Duodenal mucosa (tissue), 2 donors: Measurements from ENCODE around the gene DPF3.

ENCODE experiments used
- H3K27ac ChIP-seq: one replicate; pipeline ENCODE4 v1.7.0; 2013; ENCODE audit warnings: low read depth, low read length
- H3K27me3 ChIP-seq, 2 donors: one replicate each; pipeline ENCODE4 v1.7.0; 2013; ENCODE audit warnings: low read length in 2 of 2, control low read depth in 1 of 2; ENCODE audit not compliant: insufficient read depth in 2 of 2, control insufficient read depth in 1 of 2
- H3K36me3 ChIP-seq, 2 donors: one replicate each; pipeline ENCODE4 v1.7.0; 2013; ENCODE audit warnings: low read length in 2 of 2, control low read depth in 1 of 2; ENCODE audit not compliant: insufficient read depth in 2 of 2, control insufficient read depth in 1 of 2
- H3K4me1 ChIP-seq, 2 donors: one replicate each; pipeline ENCODE4 v1.7.0; 2013; ENCODE audit warnings: low read length in 2 of 2, control low read depth in 1 of 2; ENCODE audit not compliant: insufficient read depth in 2 of 2, control insufficient read depth in 1 of 2
- H3K4me3 ChIP-seq, 2 donors: one replicate each; pipeline ENCODE4 v1.7.0; 2013; ENCODE audit warnings: low read length in 2 of 2, low read depth in 1 of 2
- H3K9ac ChIP-seq, 2 donors: one replicate each; pipeline ENCODE4 v1.7.0; 2013; ENCODE audit warnings: low read length in 2 of 2, low read depth in 1 of 2
- H3K9me3 ChIP-seq, 2 donors: one replicate each; pipeline ENCODE4 v1.7.0; 2013; ENCODE audit warnings: low read length in 2 of 2, control low read depth in 1 of 2; ENCODE audit not compliant: control insufficient read depth in 1 of 2

The DPF3 gene

DNA sequence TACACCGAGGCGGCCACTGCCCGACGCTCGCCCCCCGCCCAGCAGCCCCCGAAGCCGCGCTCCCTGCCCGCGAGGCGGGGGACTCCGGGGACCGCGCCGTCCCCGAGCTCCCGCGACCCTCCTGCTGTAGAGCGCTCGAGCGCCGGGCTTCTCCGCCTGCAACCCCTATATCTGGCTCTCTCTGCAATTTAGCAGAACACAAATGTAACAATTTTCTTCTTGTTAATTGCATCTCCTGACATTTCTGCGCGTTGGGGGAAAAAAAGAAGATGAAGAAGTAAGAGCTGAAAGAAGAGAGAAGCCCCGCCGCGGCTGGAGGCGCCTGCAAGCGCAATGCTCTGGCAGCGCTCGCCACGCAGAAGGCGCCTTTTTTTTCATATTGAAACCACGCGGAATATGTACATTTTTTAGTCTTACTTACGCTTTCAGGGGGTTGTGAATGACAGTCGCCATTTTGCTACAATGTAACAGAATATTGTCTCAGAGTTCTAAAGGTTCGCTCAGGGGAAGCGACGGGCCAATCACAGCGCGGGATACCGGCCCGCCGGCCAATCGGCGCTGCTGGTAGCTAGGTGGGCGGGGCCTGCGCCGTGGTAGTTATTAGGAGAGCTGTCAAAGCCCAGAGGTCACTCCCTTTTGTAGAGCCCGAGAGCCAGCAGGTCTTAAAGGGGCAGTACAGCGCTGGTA lies at the start of gene DPF3:
TSS of gene DPF3 (minus strand) at position 466 of the 687 bp plus-strand sequence. CDS start at position 453, 13 bp downstream.
- Histone ChIP-seq H3K9ac (peak within 1 kb of the TSS; percentile 49 to 69), H3K27me3 (peaks cover 21 to 40% of the 10 kb centered on the region in 2 donors), H3K4me3 (peak within 1 kb of the TSS; percentile 72 to 89), H3K4me1 (peaks cover 13 to 28% of the 10 kb centered on the region in 2 donors), H3K9me3 (no peaks in the 10 kb centered on the region), H3K36me3 (no peaks in the 10 kb centered on the region), H3K27ac (no peak within 1 kb of the TSS)

DNA sequence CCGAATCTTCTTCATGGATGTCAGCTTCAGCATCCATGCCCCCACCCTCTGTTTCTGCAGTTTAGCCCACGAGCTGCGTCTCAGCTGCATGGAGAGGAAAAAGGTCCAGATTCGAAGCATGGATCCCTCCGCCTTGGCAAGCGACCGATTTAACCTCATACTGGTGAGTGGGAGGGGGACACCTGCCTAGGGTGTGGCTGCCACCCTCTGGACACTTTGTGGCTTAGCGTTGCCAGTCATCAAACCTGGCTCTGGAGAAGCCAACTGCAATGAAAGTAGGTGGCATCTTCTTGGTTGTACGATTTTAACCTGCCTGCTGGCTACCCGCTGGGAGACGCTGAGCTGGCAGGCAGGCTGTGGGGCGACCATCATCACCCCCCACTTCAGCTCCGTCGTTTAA lies 49.0 kb upstream of the DPF3 start:
- no peaks in the 10 kb centered on the region for H3K4me1 ChIP-seq
- no peak overlapping the region for H3K4me3 ChIP-seq
- peaks cover 42 to 66% of the 10 kb centered on the region in 2 donors for H3K36me3 ChIP-seq

DNA sequence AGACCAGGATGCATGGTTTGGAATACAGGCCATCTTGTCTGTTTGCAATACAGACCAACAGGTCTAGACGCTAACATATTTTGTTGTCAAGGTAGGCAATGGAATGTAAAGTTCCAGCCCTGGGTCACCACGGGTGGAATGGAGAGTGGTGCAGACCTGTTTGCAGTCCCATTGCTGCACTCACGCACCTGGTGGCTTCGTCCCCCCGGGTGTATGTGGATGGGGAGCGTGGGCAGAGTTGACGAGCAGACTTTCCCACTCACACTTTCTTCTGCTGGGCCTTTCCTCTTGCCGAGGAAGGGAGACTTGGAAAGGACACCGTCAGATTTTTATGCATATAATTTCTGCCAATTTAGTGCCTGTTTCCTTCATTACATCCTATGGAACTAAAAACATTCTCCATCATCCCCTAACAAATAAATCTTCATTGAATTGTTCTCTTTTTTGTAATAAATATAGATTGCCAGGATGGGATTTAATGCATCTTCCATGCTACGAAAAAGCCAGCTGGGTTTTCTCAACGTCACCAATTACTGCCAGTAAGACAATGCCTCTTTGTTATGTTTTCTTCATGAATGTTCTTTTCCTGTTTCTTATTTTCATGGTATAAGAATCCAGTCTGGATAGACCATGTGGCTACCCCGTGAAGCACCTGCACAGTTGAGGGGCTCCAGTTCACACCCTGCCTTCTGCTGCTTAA lies 47.5 kb upstream of the DPF3 start:
- no peaks in the 10 kb centered on the region for H3K27me3 ChIP-seq
- no peak overlapping the region for H3K9ac ChIP-seq
- H3K36me3 ChIP-seq = peaks cover 40 to 59% of the 10 kb centered on the region in 2 donors

More for the DNA sequence above, 49.0 kb upstream of the DPF3 start:
- no peaks in the 10 kb centered on the region for H3K9me3 ChIP-seq
- no peak overlapping the region for H3K9ac ChIP-seq
- no peak overlapping the region for H3K27ac ChIP-seq
- no peaks in the 10 kb centered on the region for H3K27me3 ChIP-seq

DNA sequence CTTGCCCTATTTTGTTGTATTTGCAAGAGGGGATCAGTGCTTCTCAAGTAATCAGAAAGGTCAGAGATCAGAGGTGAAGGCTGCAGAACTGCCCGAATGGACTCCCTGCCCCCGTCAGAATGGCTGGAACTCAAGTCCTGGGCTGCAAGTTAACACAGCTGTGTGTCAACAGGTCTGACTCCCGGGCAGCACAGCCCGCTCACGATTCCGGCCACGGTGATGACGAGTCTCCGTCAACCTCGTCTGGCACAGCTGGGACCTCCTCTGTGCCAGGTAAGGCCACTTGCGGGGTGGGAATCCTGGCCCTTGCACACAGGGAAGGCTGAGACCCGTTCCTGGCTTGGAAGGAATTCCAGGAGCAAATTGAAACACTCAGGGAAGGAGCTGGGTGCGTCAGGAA lies 45.7 kb upstream of the DPF3 start:
- H3K9ac ChIP-seq = no peak overlapping the region
- no peak overlapping the region for H3K4me3 ChIP-seq
- H3K36me3 ChIP-seq = peaks cover 35 to 53% of the 10 kb centered on the region in 2 donors
- no peaks in the 10 kb centered on the region for H3K4me1 ChIP-seq
- H3K27me3 ChIP-seq = no peaks in the 10 kb centered on the region
- no peak overlapping the region for H3K27ac ChIP-seq
- H3K9me3 ChIP-seq = no peaks in the 10 kb centered on the region

More for the DNA sequence above, 47.5 kb upstream of the DPF3 start:
- H3K4me3 ChIP-seq = no peak overlapping the region
- H3K9me3 ChIP-seq = no peaks in the 10 kb centered on the region
- H3K4me1 ChIP-seq = no peaks in the 10 kb centered on the region
- H3K27ac ChIP-seq = no peak overlapping the region

DNA sequence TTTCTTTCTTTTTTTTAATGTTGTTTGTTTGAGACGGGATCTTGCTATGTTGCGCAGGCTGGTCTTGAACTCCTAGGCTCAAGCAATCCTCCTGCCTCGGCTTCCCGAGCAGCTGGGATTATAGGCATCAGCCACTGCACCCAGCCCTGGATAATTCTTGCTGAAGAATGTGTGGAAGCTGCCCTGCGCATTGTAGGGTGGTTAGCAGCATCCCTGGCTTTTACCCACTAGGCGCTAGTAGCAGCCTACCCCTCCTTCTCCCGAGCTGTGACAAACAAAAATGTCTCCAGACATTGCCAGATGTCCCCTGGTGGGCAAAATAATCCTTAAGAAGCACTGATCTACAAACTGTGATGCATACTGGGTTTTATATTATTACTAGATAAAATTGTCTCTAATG lies 39.0 kb upstream of the DPF3 start:
- H3K9me3 ChIP-seq = no peaks in the 10 kb centered on the region
- H3K27me3 ChIP-seq = no peaks in the 10 kb centered on the region
- no peaks in the 10 kb centered on the region for H3K4me1 ChIP-seq
- peaks cover 2 to 3% of the 10 kb centered on the region in 2 donors for H3K36me3 ChIP-seq
- no peak overlapping the region for H3K9ac ChIP-seq
- no peak overlapping the region for H3K4me3 ChIP-seq
- no peak overlapping the region for H3K27ac ChIP-seq

DNA sequence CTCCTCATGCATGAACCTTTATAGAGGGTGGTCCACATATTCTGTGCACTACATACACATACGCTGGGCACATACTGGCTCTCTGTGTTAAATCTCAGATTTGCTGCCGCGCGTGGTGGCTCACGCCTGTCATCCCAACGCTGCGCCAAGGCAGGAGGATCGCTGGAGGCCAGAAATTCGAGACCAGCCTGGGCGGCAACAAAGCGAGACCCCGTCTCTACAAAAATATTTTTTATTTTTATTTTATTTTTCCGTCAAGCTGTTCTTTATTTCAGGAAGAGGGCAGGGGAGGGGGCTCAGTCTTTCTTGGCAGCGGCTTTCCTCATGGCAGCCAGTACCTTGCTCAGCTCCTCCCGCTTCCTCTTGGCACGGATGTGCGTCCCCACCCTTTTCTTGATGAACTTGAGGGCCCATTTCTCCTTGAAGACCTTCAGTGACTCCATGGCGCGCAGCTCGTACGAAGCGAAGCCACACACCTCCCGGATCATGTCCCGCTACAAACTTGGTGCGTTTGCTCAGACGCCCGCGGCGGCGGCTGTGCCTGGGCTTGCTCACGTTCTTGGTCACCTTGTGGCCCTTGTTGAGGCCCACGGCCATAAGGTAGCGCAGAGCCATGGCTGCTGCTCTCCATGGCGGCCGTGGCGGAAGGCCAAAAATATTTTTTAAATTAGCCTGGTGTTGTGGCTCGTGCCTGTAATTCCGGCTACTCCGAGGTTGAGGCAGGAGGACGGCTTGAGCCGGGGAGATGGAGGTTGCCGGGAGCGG lies 35.6 kb upstream of the DPF3 start:
- no peak overlapping the region for H3K4me3 ChIP-seq
- no peaks in the 10 kb centered on the region for H3K27me3 ChIP-seq
- no peaks in the 10 kb centered on the region for H3K36me3 ChIP-seq
- no peak overlapping the region for H3K27ac ChIP-seq
- no peak overlapping the region for H3K9ac ChIP-seq
- H3K9me3 ChIP-seq = no peaks in the 10 kb centered on the region
- H3K4me1 ChIP-seq = peaks cover 9 to 10% of the 10 kb centered on the region in 2 donors

DNA sequence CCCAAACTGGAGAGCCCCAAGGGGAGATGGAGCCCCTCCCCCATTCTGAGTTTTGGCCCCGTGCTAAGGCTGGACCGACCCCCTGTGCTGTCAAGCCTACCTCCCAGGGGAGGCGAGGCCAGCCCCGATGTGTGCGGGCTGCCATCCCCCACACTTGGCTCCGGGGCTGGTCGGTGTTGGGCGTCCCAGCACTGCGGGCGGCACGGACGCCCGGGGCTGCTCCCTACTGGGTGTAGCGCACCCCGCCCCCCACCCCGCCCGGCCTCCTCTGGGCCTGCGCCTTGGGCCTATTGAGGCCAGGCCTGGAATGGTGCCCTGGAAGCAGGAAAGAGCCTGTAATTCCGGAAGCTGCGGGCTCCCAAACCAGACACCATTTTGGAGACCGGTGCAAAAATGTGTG lies 35.0 kb upstream of the DPF3 start:
- H3K4me3 ChIP-seq = no peak overlapping the region
- H3K27me3 ChIP-seq = no peaks in the 10 kb centered on the region
- H3K9me3 ChIP-seq = no peaks in the 10 kb centered on the region

DNA sequence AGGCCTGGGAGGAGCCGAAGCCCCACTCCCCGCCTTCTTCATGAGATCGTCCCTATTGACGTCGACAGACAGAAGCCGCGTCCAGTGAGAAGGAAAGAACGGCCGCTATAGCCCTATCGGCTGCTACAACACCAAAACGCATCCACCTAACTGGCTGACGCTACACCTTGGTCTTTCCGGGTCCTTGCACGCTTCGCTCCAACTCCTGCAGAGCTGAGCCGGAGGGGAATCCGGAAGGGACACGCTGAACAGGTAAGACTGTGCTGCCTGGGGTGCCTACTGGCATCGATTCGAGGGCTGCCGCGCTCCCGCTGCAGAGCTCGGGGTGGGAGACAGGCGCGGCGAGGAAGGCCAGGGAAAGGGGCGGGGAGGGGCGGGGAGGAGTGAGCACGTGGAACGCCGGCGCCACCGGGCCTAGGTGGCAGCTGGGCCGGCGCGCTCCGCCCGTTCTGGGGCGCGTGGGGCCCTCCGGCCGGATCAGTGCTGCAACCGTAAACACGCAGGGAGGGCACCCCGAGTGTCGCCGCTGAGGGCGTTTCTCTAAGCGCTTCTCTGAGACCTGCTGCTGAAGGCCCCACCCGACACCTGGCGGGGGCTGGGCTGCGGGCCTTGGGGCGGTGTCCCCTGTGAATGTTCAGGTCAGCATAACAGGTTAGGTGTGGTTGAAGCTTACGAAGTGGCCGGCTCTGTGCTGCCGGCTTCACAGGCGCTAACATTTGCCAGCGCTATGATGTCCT lies 32.6 kb upstream of the DPF3 start, which contains the start of gene DCAF4:
TSS of gene DCAF4 (plus strand) at position 173 of the 737 bp plus-strand sequence. CDS start 11,515 bp downstream, outside the sequence.
- peak within 1 kb of the TSS; percentile 80 to 97 for H3K4me3 ChIP-seq
- peaks cover 9 to 10% of the 10 kb centered on the region in 2 donors for H3K4me1 ChIP-seq
- no peaks in the 10 kb centered on the region for H3K27me3 ChIP-seq
- H3K9ac ChIP-seq = peak within 1 kb of the TSS; percentile 59 to 71
- no peaks in the 10 kb centered on the region for H3K9me3 ChIP-seq
- no peaks in the 10 kb centered on the region for H3K36me3 ChIP-seq
- peak within 1 kb of the TSS; percentile 60 for H3K27ac ChIP-seq

More for the DNA sequence above, 35.0 kb upstream of the DPF3 start:
- Histone ChIP-seq H3K27ac (no peak overlapping the region), H3K36me3 (no peaks in the 10 kb centered on the region), H3K9ac (no peak overlapping the region), H3K4me1 (peaks cover 9 to 10% of the 10 kb centered on the region in 2 donors)

DNA sequence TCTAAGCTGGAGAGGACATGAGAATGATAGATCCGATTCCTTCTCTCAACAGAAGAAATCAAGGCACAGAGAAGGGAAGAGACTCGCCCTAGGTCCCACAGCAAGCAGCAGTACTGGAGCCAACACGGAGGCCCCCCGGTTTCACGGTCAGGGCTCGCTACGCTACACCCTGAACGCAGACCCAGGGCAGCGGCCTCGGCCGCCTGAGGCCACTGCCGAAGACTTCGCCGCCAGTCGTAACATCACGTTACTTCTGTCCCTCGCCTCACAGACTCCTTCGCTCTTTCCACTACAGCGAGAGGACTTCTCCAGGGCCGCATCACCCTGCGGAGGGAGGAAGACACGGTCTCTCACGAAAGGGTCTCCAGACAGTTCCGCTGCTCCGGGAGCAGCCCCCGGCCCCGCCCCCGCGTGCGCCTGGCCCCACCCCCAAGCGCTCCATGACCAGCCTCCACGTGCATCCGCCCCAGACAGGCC lies 32.0 kb upstream of the DPF3 start:
- Histone ChIP-seq H3K36me3 (no peaks in the 10 kb centered on the region), H3K27ac (no peak overlapping the region), H3K4me1 (peaks cover 9 to 10% of the 10 kb centered on the region in 2 donors), H3K9me3 (no peaks in the 10 kb centered on the region), H3K9ac (peak overlapping the region; percentile 47 to 59), H3K27me3 (no peaks in the 10 kb centered on the region), H3K4me3 (peak overlapping the region; percentile 80 to 97)
